Neural cell (in vitro differentiated cells): ENCODE measurements around the gene TMEM132E.

Experiments
- CTCF ChIP-seq: fragments of 450-650 bp; IDR thresholded peaks from 2 replicates; pipeline ENCODE4 v1.5.1; 2014; ENCODE audit warnings: antibody characterized with exemption, mild to moderate bottlenecking, moderate library complexity; ENCODE audit not compliant: poor library complexity, severe bottlenecking
- EP300 ChIP-seq: fragments of 450-650 bp; conservative IDR thresholded peaks from 2 replicates; pipeline ENCODE4 v1.6.1; 2014; ENCODE audit warnings: antibody characterized with exemption, mild to moderate bottlenecking, moderate library complexity; ENCODE audit not compliant: poor library complexity, severe bottlenecking
- EZH2 ChIP-seq: fragments of 200-600, 300-800 bp; shearing (Covaris generic), sonication (generic); IDR thresholded peaks from 2 replicates; pipeline ENCODE4 v1.6.1; 2014; ENCODE audit warnings: antibody characterized with exemption, low read length, borderline replicate concordance, mild to moderate bottlenecking; ENCODE audit not compliant: insufficient read depth, poor library complexity, severe bottlenecking
- MXI1 ChIP-seq: fragments of 450-650 bp; conservative IDR thresholded peaks from 2 replicates; pipeline ENCODE4 v1.6.1; 2014; ENCODE audit warnings: antibody characterized with exemption, mild to moderate bottlenecking; ENCODE audit not compliant: poor library complexity, severe bottlenecking
- POLR2AphosphoS5 ChIP-seq: IDR thresholded peaks from 2 replicates; pipeline ENCODE4 v1.6.1; 2012
- RAD21 ChIP-seq: fragments of 450-650 bp; conservative IDR thresholded peaks from 2 replicates; pipeline ENCODE4 v1.6.1; 2014; ENCODE audit warnings: antibody characterized with exemption, mild to moderate bottlenecking, moderate library complexity
- REST ChIP-seq: IDR thresholded peaks from 2 replicates; pipeline ENCODE4 v1.6.1; 2012; ENCODE audit warnings: borderline replicate concordance
- SMC3 ChIP-seq: fragments of 450-650 bp; conservative IDR thresholded peaks from 2 replicates; pipeline ENCODE4 v1.6.1; 2014; ENCODE audit warnings: antibody characterized with exemption, mild to moderate bottlenecking, moderate library complexity; ENCODE audit not compliant: poor library complexity
- TAF1 ChIP-seq: IDR thresholded peaks from 2 replicates; pipeline ENCODE4 v1.6.1; 2012; ENCODE audit warnings: low read depth

DNA sequence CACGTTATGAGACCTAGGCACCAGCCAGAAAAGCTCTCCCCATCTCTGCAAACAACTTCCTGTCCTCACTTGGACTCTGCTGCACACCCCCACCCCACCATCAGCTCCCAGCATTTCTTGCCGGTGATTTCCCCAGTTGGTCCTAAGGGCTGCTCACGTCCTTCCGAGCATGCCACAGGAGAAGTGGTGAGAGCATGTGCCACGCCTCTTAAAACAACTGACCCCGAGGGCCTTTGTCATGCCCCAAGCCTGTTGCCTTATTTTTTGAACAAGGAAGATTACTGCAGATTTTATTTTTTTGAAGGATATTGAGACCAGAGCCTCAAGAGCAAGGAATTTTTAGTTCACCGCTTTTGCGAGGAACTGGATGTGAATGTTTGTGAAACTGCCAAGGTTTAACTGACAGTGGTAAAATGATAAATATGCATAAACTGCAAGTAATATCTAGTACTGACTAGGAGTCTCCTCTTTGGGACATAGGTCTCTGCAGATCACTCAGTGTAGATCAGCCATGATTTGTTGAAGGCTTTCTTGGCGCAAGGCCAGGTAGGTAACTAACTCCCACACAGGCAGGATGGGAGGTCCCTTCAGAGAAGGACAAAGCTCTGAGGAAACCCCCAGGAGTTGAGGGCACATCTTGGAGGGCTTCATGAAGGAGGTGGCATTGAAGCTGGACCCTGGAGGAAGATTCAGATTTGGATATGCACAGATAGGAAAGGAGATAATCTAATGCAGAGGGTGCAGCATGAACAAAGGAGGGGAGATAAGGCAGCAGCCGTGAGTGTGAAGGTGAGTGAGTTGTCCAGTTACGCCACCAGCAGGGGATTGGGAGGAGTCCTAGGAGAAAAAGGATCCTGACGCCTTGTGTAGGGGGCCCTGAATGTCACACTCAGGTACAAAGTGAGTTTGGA is 44.7 kb downstream of the TMEM132E start:
- TF ChIP-seq POLR2AphosphoS5 (no peak), RAD21 (no peak), CTCF (no peak), SMC3 (no peak), TAF1 (no peak), EP300 (no peak), EZH2 (no peak), REST (no peak), MXI1 (no peak)
